HG02642 (cell line): Measurements from ENCODE around the gene ADCY5.

Experiments used
- ATAC-seq: cut with Tn5 transposase; IDR thresholded peaks from one replicate; pipeline ENCODE4 v1.9.1; 2021; ENCODE audit warnings: mild to moderate bottlenecking; ENCODE audit not compliant: unreplicated experiment, poor library complexity

Gene ADCY5

DNA sequence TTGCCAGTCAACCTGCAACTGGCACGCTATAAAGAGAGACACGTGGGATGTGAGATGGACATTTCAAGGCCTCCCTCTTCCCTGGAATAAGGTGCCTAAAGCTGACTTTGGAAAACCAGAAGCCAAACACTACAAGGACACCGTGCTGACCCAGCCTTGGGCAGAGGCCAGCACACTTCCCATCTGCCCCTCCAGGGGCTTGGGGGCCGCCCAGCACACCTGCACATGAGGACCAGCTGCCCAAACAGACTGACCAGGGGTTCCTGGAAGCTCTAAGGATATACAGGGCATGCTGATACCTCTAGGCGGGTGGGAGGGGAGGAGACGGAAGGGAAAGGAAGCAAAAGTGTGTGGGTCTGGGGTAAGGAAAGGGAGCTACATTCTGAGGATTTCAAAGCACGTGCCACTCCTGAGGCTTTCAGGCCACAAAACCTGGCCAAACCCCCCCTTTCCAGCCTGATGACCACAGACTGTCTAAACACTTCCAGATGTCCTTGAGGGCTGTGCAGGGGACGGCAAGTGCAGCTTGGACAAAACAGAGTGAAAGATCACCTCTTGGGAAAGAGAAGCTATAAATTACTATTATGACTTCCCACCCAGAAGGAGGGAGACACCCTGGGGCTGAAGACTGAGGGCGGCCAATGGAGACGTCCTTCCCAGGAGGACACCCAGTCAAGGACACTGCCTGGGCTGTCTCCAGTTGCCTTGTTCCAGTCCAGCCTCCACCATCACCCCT is 57.9 kb downstream of the ADCY5 start:
- ATAC-seq = no peak

GRCh38 chr3:123389628-123389918 is 59.3 kb downstream of the ADCY5 start:
- ATAC-seq = no peak

DNA sequence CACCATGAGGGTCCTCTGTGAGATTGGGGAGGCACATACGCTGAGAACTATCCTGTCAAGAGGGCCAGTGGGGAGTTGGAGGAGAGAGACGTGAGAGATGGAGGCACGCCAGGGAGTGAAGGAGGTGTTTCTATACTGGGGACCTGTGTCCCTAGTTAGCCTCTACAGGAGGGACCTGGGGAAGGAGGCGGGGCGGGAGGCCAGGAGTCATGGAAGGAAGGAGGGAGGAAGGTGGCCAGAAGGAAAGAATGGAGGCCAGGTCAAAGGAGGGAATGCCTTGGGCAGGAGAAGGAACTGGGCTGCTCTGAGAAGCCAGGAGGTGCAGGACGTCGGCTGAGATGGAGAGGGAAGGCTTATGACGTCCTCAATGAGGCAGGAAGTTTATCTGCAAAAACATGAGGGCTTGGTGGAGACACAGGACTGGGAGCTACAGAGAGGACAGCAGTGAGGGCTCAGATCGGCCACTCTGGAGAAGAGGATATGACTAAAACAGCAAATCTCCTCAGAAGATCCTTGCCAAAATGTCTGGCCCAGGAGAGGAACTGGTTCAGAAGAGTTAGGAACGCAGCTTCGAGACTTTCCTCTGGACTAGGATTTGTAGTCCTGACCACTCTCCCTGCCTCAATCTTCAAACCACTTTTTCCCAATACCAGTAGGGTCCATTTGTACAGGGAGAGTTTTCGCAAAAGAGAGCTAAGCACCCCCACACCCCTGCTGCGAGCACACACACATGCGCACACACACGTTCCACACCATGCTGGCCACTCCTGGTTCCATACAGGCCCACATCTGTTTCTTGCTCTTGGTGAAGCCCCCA is 59.9 kb downstream of the ADCY5 start:
- ATAC-seq = no peak

GRCh38 chr3:123388042-123388441 is 60.8 kb downstream of the ADCY5 start:
- no peak for ATAC-seq

GRCh38 chr3:123387532-123387931 is 61.4 kb downstream of the ADCY5 start:
- ATAC-seq = no peak

- ATAC-seq = no peak
Observed at GRCh38 chr3:123386477-123387040, 62.3 kb downstream of the ADCY5 start.

- no peak for ATAC-seq
Observed at GRCh38 chr3:123385981-123386380, 62.9 kb downstream of the ADCY5 start.

GRCh38 chr3:123385499-123385898 is 63.4 kb downstream of the ADCY5 start:
- ATAC-seq = no peak

GRCh38 chr3:123385001-123385401 is 63.9 kb downstream of the ADCY5 start:
- no peak for ATAC-seq

GRCh38 chr3:123384256-123384655 is 64.6 kb downstream of the ADCY5 start:
- no peak for ATAC-seq

GRCh38 chr3:123383091-123384053 is 65.5 kb downstream of the ADCY5 start:
- no peak for ATAC-seq

GRCh38 chr3:123380261-123380660 is 68.6 kb downstream of the ADCY5 start:
- ATAC-seq = no peak

- no peak for ATAC-seq
Observed at GRCh38 chr3:123379041-123379830, 69.7 kb downstream of the ADCY5 start.

- ATAC-seq = no peak
Observed at GRCh38 chr3:123378409-123378915, 70.4 kb downstream of the ADCY5 start.

DNA sequence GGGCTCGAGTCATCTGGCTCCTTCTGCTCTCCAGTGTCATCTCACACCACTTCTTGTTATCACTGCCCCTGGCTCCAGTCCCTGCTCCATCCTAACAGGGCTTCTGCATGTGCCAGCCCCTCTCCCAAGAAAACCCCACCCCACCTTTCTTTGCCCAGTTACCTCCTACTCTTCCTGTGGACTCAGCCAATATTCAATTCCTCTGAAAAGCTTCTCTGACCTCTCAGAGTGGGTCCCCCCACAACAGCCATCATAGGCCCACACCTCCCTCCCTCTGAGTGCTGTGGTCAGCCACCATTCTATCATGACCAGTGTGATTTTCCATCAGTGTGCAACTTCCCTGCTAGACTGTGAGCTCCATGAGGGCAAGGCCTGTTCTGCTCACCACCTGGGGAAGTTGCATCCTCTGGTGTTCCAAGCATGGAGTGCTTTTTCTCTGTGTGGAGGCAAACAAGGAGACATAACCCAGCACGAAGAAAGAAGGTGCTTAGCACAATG is 71.6 kb downstream of the ADCY5 start:
- no peak for ATAC-seq

DNA sequence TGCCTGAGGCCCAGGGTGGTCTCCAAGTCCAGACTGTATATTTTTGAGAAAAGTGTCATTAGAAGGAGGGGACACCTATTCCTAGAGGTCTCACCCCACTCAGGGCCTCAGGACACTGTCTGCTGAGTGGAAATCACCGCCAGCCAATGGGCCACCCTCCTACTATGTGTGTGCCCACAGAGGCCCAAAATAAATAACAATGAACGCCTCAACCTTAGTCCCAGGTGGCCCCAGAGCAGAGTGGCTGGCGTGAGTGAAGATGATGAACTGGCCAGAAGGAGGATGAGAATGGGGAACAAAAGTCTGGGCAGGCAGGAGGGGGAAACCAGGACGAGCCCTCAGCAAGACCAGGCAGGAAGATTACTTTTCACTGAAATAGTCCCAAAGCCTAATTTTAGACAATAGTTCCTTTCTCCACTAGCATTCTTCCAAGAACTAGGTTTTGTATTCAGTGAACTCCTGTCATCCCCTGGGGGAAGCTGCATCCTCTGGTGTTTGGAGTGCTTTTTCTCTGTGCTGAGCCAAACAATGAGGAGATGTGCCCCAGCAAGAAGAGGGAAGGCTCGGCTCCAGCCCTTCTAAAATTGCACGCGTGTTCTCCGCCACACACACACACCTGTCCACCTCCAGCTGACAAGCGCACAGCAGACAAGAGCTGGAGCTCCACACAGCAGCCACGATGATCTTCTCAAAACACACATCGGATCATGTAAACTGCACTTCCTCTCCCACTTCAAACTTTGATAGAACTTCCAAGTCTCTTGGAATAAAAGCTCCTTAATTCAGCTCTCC is 72.2 kb downstream of the ADCY5 start:
- no peak for ATAC-seq

- ATAC-seq = no peak
Observed at GRCh38 chr3:123375014-123375940, 73.6 kb downstream of the ADCY5 start.
